Stimulated activated CD8-positive, alpha-beta memory T cell treated with anti-CD3 and anti-CD28 coated beads, Interleukin-4, amount 100 ng/mL, for 24 hours (primary cell): Measurements from ENCODE around the gene KDM2B.

Experiments used
- DNase-seq: peaks from one replicate; pipeline ENCODE4 v3.0.0-alpha.2; 2020; ENCODE audit warnings: low read depth

KDM2B gene

DNA sequence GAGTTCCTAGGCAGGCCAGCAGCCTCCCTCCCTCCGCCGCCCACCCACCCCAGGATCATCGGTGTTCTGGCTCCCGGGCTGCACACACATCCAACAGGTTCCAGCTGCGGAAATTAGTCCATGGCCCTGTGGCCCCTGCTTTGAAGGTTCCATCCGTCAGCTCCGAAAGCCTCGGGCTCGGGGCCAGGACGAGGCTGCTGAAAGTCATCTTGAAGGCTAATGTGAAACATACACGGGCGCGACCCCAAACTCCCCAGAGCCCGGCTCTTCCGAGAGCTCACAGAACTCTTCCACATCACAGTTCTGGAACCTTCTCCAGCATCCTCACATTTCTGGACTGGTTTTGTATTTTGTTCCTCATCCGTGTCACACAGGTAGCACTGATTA lies 19.8 kb downstream of the KDM2B start:
- DNase-seq = no peak

DNA sequence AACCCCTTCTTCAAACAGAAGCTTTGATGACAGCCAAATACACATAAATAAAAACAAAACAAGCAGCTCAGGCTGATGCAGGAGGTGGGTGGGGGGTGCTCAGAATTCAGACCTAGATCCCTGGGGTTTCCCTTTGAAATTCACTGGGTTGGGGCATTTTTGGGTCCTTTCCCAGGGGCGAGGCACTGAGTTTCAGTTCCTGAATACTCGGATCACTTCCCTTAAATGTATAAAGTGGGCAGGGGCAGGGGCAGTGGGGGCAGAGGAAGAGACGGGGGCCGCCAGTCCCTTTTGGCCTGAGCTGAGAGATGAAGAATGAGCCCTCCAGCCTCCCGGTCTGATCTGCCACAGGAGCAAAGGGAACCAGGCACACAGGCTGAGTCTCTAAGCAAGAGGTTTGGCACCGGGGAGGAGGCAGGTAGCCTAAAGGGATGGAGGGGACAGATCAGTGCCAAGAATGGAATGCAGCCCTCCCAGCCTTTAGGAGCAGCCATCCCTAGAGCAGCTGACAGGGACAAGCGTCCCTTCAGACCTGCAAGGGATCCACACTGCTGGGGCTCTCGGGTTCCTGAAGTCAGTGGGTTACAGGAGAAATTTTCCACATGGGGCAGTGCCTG lies 20.3 kb downstream of the KDM2B start:
- no peak for DNase-seq

DNA sequence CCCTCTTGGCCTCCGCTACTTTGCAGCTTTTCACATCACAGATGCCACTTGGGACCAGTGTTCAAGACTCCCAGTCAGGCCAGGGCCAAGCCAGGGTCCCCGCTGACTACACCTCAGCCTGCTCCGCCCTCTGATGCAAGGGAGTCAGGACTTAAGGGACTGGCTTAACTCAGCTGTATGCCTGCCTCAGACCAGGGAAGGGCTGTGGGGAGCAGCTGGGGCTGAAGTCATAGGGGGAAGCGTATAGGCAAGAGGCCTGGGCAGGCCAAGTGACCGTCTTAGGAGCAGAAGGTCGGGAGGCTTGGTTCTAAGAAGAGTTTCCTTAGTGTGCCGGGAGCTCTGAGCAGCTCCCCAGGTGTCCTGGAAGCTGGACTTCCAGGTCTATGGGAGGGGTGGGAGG lies 21.9 kb downstream of the KDM2B start:
- no peak for DNase-seq

DNA sequence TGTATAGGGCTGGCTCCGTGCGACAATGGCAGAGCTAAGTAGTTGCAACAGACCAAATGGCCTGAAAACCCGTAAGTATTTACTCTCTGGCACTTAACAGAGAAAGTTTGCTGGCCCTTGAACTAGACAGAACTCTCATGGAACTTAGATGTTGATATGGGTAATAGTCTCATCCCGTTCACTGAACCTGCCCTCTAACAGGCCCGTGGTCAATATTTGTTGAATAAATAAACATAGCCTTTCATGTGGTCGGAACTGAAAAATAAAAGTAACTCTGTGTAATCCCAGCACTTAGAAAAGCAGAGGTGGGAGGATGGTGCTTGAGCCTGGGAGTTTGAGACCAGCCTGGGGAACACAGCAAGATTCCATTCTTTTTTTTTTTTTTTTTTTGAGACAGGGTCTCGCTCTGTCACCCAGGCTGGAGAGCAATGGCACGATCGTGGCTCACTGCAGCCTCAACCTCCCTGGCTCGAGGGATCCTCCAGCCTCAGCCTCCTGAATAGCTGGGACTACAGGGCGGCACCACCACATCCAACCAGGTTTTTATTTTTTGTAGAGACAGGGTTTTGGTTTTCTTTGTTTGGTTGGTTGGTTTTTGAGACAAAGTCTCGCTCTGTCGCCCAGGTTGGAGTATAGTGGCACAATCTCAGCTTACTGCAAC lies 29.7 kb downstream of the KDM2B start:
- no peak for DNase-seq

DNA sequence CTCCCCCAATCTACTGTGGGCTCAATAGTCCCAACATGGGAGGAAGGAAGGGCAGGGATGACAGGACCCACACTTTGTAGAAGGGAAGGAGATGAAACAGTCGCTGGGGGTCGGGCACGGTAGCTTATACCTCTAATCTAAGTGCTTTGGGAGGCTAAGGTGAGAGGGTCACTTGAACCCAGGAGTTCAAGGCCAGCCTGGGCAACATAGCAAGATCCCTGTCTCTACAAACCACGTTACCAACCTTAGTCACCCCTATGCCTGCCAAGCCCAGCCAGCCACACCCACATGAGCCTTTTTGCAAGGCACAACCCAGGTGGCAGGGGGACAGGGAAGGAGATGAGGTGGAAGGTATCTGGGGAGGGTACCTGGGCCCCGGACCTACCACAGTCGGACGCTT lies 31.7 kb downstream of the KDM2B start:
- no peak for DNase-seq

DNA sequence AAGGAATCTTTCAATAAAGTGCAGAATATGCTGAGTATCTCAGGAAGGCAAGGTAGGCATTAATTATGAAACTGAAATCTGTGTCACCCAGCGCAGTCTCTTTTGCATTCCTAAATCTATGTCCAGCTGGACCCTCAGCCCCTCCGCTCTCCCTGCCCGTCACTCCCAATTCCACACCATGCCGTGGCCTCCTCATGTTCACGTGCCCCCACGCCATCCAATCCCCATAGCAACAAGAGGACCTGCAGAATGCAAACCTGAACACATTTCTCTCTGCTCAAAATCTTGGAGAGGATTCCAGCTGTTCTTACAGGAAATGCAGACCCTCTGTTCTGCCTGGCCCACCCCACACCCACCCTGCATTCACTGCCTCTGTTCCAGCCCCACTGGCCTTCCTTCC lies 35.3 kb downstream of the KDM2B start:
- no peak for DNase-seq

DNA sequence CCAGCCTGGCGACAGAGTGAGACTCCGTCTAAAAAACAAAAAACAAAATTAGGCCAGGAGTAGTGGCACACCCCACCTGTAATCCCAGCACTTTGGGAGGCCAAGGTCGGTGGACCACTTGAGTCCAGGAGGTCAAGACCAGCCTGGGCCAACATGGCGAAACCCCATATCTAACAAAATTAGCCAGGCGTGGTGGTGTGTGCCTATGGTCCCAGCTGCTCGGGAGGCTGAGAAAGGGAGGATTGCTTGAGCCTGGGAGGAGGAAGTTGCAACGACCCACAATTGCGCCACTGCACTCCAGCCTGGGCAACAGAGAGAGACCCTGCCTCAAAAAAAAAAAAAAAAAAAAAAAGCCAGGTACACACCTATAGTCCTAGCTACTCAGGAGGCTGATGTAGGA lies 37.0 kb downstream of the KDM2B start:
- DNase-seq = no peak

DNA sequence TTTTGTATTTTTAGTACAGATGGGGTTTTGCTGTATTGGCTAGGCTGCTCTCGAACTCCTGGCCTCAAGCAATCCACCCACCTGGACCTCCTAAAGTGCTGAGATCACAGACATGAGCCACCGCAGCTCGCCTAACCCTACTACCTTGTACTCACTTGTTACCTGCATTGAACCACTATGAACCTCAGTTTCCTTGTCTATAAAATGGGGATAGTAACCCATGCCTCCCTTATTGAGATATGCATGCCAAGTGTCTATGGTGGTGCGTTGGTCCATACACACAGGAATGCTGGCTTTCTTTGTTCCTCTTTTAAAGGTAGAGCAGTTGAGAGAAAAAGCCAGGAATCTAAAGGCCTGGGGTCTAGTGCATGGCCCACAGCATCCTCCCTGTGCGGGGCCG lies 40.9 kb downstream of the KDM2B start:
- DNase-seq = no peak

DNA sequence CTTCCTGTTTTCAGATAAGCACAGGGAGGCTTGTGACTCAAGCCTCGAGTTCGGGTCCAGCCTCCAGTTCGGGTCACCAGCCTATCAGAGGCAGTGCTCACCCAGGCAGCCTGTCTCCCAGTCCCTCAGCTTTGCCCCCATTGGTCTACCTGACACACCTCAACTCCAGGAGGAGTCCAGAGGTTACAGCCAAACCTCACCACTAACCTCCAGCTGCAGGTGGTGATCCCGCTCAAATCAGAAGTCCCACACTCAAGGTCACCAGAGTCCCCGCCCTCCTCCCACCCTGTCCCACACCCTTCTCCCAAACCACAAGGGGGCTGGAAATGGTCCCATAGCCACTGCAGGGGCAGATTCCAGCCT lies 42.1 kb downstream of the KDM2B start:
- DNase-seq = no peak

DNA sequence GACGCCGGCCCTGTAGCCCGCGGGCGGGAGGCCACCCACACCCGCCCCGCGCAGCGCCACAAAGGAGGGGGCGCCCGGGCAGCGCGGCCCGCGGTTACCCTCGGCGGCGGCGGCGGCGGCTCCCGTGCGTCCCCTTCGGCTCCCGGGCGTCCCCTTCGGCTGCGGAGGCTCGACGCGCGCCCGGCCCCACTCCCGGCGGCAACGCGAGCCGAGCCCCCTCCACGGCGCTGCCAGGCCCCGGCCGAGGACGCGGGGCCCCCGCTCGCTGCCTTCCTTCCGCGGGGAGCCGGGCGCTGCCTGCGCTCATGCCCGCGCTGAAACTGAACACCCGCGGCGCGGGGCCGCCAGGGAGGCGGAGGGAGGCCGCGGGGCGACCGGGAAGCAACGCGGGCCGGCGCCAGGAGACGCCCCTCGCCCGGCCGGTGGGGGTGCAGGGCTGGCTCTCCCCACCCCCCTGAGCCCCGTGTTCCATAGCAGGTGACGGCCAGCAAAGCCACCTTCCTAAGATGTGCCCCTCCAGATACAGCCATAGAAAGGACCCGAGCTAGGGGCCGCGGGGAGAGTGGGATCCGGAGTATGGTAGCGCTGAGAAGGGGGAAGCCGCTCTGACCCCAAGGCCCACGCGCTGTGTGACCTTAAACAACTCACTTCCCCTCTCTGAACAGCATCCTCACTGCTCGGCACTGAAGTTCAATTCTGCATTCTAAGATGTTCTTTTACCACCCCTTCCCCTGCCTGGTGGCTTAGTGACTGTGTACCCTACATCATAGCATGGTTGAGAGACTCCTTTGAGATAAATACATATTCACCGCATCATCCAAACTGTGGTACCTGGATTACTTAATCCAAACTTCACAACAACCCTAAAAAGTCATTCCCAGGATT lies 42.8 kb downstream of the KDM2B start:
- no peak for DNase-seq

DNA sequence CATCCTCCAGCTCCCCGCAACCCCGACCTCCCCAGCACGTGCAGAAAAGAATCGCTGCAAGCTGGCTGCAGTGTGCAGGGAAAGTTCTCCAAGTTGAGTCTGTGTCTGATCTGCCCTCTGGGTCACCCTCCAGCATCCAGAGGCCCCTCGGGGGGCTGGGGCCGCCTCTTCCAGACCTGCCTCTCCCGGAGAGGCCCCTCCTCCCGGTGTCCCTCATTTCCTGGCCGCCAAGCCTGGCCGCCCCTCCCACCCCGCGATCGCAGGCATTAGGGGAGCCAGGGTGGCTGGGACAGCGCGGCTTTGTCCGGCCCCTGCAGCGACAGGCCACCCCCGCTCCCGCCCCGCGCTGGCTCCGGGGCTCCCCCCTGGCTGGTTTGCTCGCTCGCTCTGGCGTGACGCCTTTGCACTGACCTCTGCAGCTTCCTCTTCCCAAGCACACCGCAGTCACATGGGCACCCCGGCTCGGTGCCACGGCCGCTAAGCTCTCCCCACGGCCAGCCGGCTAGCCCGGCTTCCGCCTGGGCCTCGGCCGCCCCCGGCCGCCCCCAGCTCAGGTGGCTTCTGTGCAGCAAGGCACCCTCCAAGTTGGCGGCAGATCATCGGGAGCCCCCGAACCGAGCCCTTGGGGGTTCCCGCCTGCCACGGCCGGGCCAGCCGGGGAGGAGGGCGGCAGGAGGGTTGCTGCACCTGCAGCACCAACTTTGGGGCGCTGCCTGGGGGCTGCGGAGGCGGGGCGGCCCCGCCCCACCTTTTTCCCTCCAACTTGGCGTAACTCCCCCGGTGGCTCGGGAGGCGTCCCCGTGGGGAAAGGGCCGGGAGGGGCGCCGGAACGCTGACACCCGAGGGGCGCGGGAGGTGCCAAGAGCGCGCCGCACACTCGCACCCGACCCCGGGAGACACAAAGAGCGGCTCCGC lies 43.7 kb downstream of the KDM2B start:
- DNase-seq = peak; percentile 48

DNA sequence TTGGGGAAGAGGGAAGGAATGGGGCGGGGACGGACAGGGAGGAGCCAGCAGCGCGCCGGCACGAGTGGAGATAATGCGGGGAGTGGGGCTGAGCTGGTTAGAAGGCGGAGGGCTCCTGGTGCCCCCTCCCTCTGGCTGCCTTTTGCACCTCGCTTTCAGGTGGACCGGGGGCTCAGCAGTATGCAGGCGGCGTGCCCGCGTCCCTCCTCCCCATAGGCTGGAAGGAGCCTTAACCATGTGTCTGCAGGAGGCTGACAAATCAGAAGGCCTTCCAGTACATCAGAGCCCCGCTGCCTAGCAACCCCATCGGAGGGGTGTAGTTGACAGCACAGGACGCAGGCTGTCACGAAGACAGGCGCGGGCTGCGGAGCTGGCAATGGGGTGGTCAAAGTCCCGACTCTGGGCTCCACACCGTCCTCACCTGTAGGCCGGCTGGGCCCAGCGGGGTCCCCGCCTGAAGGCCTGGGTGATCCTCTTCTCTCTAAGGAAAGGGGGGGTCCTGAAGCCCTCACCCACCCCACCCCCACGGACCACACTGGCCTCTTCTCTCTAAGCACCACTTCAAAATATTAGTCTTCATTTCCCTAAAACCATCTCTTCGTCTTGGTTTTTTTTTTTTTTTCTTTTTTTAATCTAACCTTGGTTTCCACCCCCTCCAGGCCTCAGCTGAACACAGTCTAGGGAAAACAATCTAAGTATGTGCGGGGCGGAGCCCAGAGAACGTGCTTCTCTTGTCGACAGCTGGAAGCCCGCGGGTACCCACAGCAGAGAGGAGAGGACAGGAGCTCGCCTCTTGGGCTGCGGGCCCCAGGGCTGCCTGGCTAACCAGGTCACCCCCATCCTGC lies 44.5 kb downstream of the KDM2B start:
- DNase-seq = peak; percentile 53

DNA sequence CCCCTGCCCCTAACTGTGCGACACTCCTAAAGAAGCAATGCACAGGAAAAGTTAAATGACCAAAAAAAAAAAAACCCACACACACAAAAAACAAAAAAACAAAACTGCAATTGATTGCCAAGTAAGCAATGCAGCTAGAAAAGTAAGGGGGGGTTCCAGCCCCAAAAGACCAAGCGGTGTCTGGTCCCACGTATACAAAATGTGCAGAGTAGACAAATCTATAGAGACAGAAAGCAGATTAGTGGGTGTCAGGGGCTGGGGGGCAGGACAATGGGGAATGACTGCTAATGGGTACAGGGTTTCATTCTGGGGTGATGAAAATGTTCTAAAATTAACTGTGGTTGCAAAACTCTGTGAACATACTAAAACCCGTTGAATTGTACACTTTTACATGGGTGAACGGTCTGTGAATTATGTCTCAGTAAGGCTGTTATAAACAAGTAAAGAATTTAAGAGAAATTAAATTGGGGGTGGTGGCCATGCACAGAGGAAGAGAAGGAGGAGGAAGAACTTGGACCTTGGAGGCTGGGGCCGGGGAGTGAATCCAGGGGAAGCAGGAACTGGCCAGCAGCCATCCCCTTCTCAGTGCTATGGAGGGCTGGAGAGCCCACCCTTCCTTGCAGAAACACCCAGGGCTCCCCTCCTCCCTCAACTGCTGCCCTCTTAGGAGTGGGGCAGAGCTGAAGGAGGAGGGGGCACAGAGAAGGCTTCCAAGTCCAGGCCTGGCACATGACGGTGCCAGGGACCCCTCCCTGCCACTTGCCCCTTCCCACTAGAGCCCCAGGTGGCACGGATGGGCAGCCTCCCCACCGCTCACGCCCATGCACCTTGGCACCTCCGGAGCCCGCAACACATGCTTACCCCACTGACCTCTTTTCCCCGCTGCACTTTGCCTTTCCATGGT lies 45.4 kb downstream of the KDM2B start:
- DNase-seq = no peak

DNA sequence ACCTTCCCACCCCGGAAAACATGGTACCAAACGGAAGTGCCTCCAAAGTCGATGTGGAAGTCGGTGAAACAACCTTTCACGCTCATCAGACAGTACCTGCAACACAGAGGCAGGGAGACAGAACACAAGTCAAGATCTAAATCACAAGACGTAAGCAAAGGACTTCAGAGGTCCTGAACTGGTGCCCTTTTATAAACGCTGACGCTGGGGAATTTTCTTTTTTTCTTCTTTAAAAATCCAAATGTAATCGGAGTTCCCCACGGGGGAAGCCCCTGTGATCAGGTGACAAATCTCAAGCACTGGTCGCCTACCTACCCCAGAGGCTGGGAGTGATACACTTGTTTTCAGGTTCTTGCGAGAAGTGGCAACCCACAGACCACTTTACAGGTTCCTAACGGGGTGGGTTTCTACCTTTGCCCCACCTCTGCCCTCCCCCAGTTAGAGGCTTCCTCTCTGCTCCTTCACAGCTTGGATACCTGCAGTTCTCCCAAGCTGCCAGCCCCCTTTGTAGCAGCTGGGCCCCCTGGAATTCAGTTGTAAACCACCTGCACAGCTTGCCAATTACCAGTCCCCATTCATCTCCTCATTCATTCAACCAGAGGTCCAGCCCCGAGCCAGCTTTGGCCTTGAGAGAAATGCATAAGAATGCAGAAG lies 46.2 kb downstream of the KDM2B start:
- peak; percentile 37 for DNase-seq

DNA sequence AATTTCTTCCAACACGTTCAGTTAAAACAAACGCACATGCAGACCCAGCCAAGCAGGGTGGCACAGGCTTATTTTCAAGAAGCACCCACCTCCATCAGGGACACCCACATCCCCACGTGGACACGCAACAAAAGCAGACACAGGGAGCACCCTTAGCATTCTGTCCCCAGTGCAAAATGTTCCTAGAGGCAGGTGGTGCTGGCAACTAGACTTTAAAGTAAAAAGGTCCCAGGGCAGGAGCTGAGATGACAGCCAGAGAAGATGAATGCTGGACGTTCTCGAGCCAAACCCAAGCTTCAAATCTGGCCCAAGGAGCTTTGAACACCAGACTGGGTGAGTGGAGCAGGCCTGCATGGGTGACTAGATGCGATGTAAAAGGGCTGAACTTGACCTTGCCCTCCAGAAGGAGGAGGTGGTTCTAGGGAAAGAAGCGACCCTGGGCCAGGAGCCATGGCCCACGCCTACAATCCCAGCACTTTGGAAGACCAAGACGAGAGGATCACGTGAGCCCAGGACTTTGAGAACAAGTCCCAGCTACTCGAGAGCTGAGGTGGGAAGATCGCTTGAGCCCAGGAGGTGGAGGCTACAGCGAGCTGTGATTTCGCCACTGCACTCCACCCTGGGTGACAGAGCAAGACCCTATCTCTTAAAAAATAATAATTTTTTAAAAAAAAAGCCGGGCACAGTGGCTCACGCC lies 47.3 kb downstream of the KDM2B start:
- DNase-seq = no peak

DNA sequence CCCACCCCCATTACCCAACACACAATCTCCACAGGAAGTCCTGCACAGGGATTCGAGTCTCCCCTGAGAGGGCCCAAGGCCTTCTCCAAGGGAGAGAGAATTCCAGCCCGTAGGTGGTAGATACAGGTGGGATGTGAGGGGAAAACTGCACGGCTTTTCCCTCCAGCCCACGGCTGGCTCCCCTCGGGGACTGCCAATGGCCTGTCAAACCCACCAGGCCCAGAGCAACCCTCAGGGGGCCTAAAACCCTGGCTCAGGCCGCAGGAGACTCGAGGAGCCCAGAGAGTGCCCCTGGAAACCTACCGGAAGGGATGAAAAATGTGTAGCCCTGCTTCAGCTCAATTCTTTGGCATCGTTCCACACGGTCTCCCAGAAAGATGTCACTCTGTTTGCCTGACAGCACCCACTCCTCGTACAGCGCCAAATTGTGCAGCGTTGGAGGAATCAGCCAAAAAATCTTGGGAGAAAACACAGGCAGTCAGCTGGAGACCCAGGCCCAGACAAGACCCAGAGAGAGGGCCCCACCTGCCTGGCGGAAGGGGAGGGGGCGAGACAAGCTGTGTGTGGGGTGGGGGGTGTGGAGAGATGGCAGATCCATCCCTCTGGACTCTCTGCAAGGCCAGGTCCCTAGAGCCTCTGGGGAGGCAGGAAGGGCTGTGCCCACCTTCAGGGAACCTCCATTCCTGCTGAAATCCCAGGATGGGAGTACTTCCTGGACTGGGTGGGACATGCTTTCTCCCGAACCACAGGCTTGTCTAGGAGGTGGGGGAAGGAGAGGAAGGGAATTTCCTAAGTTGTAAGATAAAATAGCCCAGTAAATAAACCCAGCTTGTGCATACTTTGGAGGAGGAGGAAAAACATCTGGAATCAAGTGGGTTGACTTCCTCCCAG lies 48.1 kb downstream of the KDM2B start:
- no peak for DNase-seq

DNA sequence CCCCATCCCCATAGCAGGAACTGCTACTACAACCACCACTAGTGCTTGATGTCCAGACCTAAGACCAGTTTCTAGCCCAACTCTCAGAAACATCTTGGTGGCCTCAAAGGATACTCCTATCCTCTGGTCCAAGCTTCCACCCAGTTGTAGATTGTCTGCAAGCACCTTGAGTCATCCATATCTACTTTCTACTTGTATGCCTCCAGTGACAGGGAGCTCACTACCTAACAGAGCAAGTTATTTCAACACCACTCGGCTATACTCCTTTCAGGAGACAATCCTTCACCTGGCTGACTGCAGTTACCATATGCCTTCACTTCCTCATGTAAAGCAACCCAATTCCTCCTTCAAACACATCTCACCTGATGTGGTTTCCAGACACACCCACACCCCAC lies 49.5 kb downstream of the KDM2B start:
- DNase-seq = no peak
